ENCODE results near the gene MRPL38. TPM values are rescaled to one million over a fixed set of nuclear protein-coding genes. Genes with fewer than 3 reads are reported as not detected.

Gene MRPL38
- total and polyA plus RNA-seq, 2 of the 8 experiments (the other 6 are each of a cell fraction or from before 2014, with no cell fraction given) = 78.4 to 125 TPM

GRCh38 chr17:75925912-75926311, 21.2 kb upstream of the MRPL38 start:
- Histone ChIP-seq H4K5ac (ENCODE audit: insufficient read length, low read depth, low read length) (no peak overlapping the region), H3K4me1 (replicated peaks in 1 of 4; ENCODE audit: control insufficient read depth in 3 of 4, insufficient read depth in 4 of 4, low read length in 3 of 4) (no peaks in the 10 kb centered on the region), H4K8ac (ENCODE audit: extremely low read depth, insufficient read depth, low read length) (no peak overlapping the region), H3K4me3 (ENCODE audit: extremely low read depth in 1 of 4, insufficient read depth in 2 of 4, low read depth in 3 of 4, low read length in 4 of 4) (no peak overlapping the region), H3K4me2 (ENCODE audit: insufficient read depth in 1 of 2, low read depth in 2 of 2, low read length in 2 of 2) (no peak overlapping the region), H3K56ac (replicated peaks; ENCODE audit: insufficient read length, low read depth, low read length) (no peak overlapping the region), H3K79me2 (ENCODE audit: control insufficient read depth in 1 of 2, insufficient read depth in 2 of 2, low read length in 2 of 2) (no peaks in the 10 kb centered on the region), H2BK5ac (ENCODE audit: low read depth, low read length) (no peak overlapping the region), H2BK120ac (replicated peaks; ENCODE audit: low read depth, low read length) (no peak overlapping the region), H3K27me3 (replicated peaks in 1 of 4; ENCODE audit: control insufficient read depth in 3 of 4, extremely low read depth in 1 of 4, insufficient read depth in 3 of 4, low read length in 3 of 4) (no peaks in the 10 kb centered on the region), H2AK5ac (ENCODE audit: low read depth, low read length) (no peak overlapping the region), H3K14ac (ENCODE audit: insufficient read length) (no peak overlapping the region), H4K20me1 (replicated peaks in 1 of 2; ENCODE audit: control insufficient read depth in 1 of 2, insufficient read depth in 2 of 2, low read length in 2 of 2) (no peaks in the 10 kb centered on the region), H3K36me3 (ENCODE audit: control insufficient read depth in 2 of 4, insufficient read depth in 4 of 4, low read length in 3 of 4) (peaks cover 0 to 8% (median 6%) of the 10 kb centered on the region in 4 experiments; a peak in 2 of 8 replicates), H3K23me2 (ENCODE audit: low read depth, low read length) (no peaks in the 10 kb centered on the region), H3K79me1 (ENCODE audit: low read depth, low read length) (no peaks in the 10 kb centered on the region), H4K91ac (replicated peaks; ENCODE audit: insufficient read length, low read length) (no peak overlapping the region), H3K9ac (replicated peaks in 1 of 4; ENCODE audit: extremely low read depth in 1 of 4, low read depth in 3 of 4, low read length in 3 of 4) (no peak overlapping the region), H3K9me3 (ENCODE audit: insufficient read depth in 2 of 2, low read depth in 1 of 2, low read length in 1 of 2) (no peaks in the 10 kb centered on the region), H3K4ac (replicated peaks; ENCODE audit: insufficient read length, low read depth, low read length) (no peak overlapping the region), H2BK20ac (ENCODE audit: low read length) (no peak overlapping the region), H3K23ac (ENCODE audit: insufficient read length) (no peak overlapping the region), H3K27ac (ENCODE audit: low read depth, low read length) (no peak overlapping the region), H2AFZ (ENCODE audit: low read length) (no peak overlapping the region), H2BK12ac (ENCODE audit: low read depth, low read length) (no peak overlapping the region), H2BK15ac (ENCODE audit: low read length) (no peak overlapping the region), H3K18ac (ENCODE audit: extremely low read depth, low read length) (no peak overlapping the region)
- no peak for FAIRE-seq
- CTCF ChIA-PET (ENCODE audit: partially characterized antibody) = interaction anchor here (0.7 to 51.3 kb wide), 12 partner anchors 9 to 83 kb away, joined by 3 to 885 read pairs (median 4); partner anchors contain the start of genes CDK3 and MRPL38
- DNase-seq (ENCODE audit: low read depth in 1 of 2, low spot score in 2 of 2) = no peak
- POLR2A ChIA-PET (ENCODE audit: partially characterized antibody) = interaction anchor here (1.0 to 1.3 kb wide), 3 partner anchors 12 to 29 kb away, joined by 3 to 5 read pairs (median 3); partner anchors contain the start of genes MRPL38 and TRIM65
- 97% methylated on average over 15 of the region's 15 CpGs; no CpG with 5 or more reads in 1 of the 2 experiments for WGBS, 2 experiments (ENCODE audit: extremely low coverage in 1 of 2, insufficient coverage in 1 of 2, insufficient read length in 1 of 2, insufficient replicate concordance in 2 of 2, low coverage in 1 of 2, low lambda C conversion rate in 2 of 2, missing lambda C conversion rate in 1 of 2)
- TF ChIP-seq PHF8 (conservative IDR thresholded peaks at IDR 0.05; ENCODE audit: low read depth, low read length) (no peak), KDM1A (IDR thresholded peaks at IDR 0.05; ENCODE audit: borderline replicate concordance, low read length) (no peak), BCL11A (IDR thresholded peaks at IDR 0.05; ENCODE audit: low read depth in 2 of 2, low read length in 2 of 2) (no peak), SAP30 (IDR thresholded peaks at IDR 0.05; ENCODE audit: insufficient read depth, insufficient replicate concordance, low read length) (no peak)
